NCI-H1930 (cell line): ENCODE measurements around the gene DCST2.

Source experiments
- DNase-seq, 2 experiments: peaks; one replicate each; lab custom pipeline; 2025; lab: John Stamatoyannopoulos, UW

Gene DCST2

DNA sequence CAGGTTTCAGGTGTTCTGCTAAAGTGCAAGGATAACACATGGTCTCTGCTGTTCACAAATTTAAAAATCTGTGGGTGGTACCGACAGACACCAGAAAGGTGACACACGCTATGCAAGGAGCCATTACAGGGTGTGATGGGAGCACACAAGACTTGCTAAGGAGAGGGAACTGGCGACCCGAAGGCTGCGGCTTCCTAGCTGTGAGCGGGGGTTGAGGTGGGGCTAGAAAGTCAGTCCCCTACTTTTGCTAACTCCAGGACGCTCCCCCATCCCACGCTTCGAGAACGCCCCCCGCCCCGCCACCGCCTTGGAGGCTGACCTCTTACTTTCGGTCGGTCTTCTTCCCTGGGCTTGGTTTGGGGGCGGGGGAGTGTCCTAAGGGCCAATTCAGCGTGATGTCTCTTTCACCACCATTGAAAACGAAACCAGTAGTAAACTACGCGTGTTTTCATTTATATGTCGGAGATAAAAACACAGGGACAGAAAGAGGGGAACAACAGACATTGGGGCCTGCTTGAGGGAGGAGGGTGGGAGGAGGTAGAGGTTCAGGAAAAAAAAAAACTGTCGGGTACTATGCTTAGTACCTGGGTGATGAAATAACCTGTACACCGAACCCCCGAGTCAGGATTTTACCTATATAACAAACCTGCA, 58.0 kb downstream of the DCST2 start:
- DNase-seq, result no peak

- DNase-seq, result peak; percentile 93 to 96
These were observed 58.7 kb downstream of the DCST2 start for GRCh38 chr1:154974808-154975408.

DNA sequence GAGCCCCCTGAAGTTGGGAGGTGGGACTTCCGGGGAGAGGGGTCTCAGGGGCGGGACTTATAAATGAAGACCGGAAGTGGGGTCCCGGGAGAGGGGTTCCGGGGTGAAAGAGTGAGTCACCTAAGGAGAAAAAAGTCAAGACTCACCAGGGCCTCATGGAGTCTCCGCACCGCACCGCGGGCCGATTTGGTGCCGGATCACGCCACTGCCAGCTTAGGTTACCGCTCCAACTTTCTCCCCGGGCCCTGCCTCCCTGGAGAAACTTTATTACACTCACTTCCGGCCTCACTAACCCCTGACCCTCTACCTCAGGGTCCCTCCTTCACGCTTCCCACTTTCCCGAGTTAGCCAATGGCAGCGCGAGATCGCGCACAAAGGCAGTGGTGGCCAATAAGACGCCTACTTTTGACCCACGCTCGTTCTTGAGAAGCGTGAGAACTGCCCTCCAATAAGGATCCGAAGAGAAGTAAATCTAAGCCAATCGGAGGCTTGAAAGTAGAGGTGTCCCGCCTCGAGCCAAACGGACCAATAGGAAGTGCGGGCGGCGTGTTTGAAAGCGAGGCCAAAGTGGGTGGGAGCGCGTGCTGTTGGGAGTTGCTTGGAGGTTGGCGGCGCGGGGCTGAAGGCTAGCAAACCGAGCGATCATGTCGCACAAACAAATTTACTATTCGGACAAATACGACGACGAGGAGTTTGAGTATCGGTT, 59.3 kb downstream of the DCST2 start, which contains the start of gene CKS1B:
Gene CKS1B (plus strand): TSS at position 580 of the 706 bp plus-strand sequence. CDS start 65 bp downstream, at position 645.
- peak; percentile 100 for DNase-seq

- peak; percentile 72 for DNase-seq
These were observed 60.1 kb downstream of the DCST2 start for GRCh38 chr1:154973344-154974101.

DNA sequence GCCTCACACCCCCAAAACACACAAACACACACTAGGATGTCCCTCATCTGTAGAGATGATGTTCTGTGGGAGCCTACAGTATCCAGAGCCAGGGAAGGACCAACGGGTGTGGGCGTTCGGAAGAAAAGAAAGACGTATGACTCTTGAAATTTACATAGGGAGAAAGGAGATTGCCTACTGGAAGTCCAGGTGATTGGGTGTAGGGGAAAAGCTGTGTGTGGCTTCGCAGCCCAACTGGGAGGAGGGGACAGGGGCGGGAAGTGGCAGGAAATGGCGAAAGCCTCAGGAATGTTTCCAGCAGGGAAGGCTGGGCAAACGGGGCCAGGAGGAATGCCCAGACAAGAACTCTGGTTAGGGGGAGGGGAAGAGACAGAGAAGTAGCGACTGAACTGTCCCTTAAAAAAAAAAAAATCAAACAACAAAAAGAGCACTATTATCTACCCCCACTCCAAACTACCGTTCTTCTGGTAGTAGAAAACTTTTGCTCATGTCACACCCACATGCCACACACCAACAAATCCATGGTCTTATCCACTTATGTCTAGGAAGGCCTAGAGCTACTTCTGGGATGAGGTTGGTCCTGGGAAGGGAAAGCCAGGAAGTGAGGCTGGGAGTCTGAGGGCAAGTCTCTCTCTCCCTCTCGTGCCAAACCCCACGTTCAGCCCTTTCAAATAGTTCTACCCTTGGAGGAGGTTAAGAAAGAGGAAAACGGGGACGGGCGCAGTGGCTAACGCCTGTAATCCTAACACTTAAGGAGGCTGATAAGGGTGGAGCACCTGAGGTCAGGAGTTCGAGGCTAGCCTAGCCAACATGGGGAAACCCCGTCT, 60.9 kb downstream of the DCST2 start:
- DNase-seq, result no peak

- DNase-seq, result no peak
These were observed 61.4 kb downstream of the DCST2 start for GRCh38 chr1:154972213-154972516.

DNA sequence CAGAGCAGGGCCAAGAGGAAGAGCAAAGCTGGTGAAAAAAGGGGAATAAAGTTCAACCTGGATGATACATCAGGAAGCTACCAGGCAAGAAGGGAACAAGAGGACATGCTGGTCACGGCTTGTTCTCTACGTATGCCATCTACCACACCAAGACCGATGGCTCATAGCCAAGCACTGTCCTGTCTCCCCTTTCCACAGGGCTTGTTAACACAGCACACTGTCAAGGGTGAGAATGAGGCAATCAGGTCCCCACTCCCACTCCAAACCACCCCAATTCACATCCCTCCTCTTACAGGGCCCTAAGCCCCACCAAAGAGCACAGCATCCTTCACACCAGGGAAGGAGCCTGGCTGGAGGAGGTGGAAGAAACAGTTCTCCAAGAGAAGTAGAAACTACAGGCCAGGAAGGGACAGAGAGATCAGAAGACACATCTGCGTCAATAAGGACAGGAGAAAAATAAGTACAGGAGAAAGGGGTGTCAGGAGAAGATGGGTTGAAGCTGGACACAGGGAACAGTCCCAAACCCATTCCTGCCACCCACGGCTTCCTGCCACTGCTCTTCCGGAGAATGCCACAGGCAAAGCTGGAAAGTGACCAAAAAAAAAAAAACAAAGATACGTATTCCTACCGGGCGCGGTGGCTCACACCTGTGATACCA, 62.1 kb downstream of the DCST2 start:
- no peak for DNase-seq

DNA sequence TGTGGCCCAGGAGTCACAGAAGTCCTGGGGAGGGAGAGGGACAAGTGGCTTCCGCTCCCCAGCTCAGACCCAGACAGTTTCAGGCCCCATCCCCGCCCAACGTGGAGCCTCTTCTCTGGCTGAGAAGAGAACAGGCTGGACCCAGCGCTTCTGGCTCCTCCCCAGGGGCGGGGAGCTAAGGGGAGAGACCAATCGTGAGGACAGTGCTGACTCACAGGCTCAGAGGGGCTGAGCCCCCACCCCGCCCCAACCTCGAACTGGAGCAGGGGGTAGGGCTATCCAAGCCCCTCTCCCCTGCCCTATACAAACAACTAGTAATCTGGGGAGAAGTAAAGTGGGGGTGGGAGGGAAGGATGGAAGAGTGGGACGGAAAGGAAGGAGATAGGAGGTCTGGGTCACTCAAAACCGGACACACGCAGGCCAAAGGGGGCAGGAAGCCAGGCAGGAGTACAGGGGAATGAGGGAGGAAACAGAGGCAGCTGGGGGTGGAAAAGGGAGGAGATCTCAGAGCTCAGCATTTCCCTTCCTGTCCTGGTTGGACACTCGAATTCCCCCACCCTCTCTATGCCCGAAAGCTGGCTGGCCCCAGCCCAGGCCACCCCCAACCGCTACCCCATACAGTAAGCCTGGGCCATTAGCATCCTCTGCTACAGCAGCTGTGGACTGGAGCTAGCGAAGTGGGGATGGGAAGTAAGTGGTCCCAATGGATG, 62.8 kb downstream of the DCST2 start, which contains the start of gene SHC1:
Gene SHC1 (minus strand): TSS at position 117 of the 710 bp plus-strand sequence. CDS start 221 bp downstream, outside the sequence.
- no peak for DNase-seq

DNA sequence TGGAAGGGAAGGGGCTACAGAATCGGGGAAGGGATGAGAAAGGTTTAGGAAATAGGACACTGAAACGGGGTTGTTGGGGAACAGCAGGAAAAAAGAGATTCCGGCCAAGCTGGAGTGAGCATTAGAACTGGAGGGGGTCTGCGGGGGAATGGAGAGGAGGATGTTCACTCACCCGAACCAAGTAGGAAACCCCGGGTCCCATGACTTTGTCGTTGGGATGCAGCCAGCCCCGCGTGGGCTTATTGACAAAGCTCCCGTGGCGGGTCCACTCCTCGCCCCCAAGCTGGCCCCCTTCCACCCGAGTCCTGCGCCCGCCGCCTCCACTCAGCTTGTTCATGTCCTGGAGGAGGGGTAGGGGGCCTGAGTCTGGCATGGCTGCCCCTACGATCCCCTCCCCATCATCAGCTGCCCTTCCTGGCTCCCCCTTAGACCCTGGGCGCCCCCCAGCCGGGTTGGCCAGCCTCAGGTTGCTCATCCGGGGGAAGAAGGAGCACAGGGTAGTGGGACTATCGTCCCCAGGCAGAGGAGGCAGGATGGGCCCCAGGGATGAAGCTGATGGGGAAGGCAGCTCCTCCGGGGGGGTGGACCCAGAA, 63.6 kb downstream of the DCST2 start:
- no peak for DNase-seq

- no peak for DNase-seq
These were observed 64.3 kb downstream of the DCST2 start for GRCh38 chr1:154969246-154969645.

DNA sequence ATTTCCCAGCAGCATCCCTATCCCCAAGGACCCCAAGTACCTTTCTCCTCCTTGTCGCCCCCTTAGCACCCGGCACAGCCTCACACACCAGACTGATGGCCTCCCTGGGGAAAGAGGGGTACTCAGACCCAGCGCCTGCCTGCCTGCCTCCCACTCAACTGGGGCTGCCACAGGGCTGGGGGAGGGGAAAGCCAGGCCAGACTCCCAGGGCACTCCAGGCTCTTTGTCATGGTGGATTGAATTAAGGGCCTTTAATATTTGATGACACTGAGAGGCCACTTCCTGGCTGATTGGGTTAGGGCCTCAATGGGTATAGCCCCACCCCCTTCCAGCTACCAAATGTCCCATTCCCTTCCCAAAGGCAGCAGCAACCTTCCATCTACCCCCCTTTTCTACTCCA, 64.8 kb downstream of the DCST2 start:
- DNase-seq, result no peak
